ENCODE measurements around the gene GPR157.

DNA sequence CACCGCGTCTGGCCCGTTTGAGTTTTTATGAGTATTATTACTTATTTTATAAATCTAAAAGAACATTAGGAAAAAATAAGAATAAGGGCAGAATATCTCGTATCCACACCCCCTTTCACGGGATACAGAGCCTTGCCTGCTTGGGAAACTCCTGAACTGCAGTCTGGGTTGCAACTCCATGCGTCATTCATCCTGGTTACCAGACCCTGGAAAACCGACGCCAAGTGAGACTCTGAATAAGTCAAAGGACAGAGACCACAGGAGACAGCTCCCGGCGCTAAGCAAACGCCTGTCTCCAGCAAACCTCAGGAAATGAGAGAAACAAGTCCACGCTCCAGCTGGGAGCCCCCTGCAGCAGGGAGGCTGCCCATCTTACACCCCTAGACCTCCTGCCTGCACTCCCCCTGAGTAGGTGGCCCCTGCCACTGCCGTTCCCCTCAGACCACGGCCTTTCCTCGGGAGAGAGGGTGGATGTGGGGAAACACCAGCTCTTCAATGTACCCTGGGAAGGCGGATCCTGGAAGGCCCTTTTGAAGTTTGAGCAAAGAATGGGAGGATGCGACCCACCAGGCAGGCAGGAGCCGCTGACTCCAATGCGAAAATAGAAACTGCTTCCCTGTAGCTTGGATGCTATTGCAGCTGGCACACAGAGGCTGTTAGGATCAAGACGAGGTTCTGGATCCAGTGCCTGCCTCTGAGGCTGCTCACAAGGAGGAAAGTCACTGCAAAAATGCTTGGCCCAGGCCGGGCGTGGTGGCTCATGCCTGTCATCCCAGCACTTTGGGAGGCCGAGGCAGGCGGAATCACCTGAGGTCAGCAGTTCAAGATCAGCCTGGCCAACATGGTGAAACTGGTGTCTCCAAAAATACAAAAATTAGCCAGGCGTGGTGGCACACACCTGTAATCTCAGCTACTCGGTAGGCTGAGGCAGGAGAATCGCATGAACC is 37.7 kb upstream of the GPR157 start:
- TF ChIP-seq, protein P1, sequence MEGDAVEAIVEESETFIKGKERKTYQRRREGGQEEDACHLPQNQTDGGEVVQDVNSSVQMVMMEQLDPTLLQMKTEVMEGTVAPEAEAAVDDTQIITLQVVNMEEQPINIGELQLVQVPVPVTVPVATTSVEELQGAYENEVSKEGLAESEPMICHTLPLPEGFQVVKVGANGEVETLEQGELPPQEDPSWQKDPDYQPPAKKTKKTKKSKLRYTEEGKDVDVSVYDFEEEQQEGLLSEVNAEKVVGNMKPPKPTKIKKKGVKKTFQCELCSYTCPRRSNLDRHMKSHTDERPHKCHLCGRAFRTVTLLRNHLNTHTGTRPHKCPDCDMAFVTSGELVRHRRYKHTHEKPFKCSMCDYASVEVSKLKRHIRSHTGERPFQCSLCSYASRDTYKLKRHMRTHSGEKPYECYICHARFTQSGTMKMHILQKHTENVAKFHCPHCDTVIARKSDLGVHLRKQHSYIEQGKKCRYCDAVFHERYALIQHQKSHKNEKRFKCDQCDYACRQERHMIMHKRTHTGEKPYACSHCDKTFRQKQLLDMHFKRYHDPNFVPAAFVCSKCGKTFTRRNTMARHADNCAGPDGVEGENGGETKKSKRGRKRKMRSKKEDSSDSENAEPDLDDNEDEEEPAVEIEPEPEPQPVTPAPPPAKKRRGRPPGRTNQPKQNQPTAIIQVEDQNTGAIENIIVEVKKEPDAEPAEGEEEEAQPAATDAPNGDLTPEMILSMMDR (IDR thresholded peaks at IDR 0.05) = no peak
- no peak for TF ChIP-seq POLR2A (IDR thresholded peaks at IDR 0.05)
- no peak for TF ChIP-seq POLR2AphosphoS5 (IDR thresholded peaks at IDR 0.05)

Measured in upper lobe of left lung (tissue), 4 donors.